ENCODE measurements around the gene PER3. TPM values are rescaled to one million over a fixed set of nuclear protein-coding genes. Genes with fewer than 3 reads are reported as not detected.

PER3 gene
- total and polyA plus RNA-seq, 2 of the 4 experiments (the other 2 are of a cell fraction): 3.4 to 4.2 TPM

DNA sequence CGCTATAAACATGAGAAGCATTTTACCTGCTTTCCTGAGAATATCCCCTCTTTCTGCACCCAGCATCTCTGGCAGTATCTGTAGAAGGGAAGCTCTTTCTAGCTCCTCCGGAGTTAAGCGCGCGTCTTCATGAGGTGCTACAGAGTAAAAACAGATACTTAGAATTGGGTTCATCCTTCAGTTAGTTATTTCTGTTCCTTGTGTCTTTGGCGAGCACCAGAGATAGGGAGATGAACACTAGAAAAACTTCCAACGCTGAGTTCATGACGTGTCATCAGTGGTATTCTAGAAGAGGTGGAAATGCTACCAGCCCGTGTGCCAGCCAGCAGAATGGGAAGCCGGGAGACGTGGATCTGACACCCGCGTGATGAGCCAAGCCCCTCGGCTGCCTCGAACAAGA lies 66.7 kb downstream of the PER3 start:
- Histone ChIP-seq H3K36me3 (ENCODE audit: control insufficient read depth, insufficient read depth, low read length) (no peaks in the 10 kb centered on the region), H2AK9ac (replicated peaks; ENCODE audit: low read depth, low read length, poor library complexity) (no peak overlapping the region), H2BK120ac (ENCODE audit: low read depth, low read length) (no peak overlapping the region), H3K56ac (ENCODE audit: extremely low read depth, insufficient read depth, low read length) (no peak overlapping the region), H4K91ac (ENCODE audit: insufficient read depth, low read depth, low read length) (no peak overlapping the region), H2AK5ac (ENCODE audit: low read depth, low read length) (no peak overlapping the region; the same call in 1 of the 2 replicates), H3K27ac (ENCODE audit: insufficient read depth, low read length) (no peak overlapping the region), H3K9me1 (ENCODE audit: insufficient read depth, low read length) (0 out of 2 replicates have a peak, but pooled peaks cover 3% of the 10 kb centered on the region), H3K4ac (ENCODE audit: low read depth, low read length) (no peak overlapping the region), H3K18ac (ENCODE audit: low read depth, low read length) (no peak overlapping the region), H4K20me1 (ENCODE audit: insufficient read depth, low read length) (no peaks in the 10 kb centered on the region), H3K4me2 (ENCODE audit: low read depth, low read length) (no peak overlapping the region), H2BK20ac (ENCODE audit: low read depth, low read length) (no peak overlapping the region), H3K79me1 (ENCODE audit: low read depth in 1 of 2, low read length in 2 of 2) (no peaks in the 10 kb centered on the region), H2AFZ (replicated peaks; ENCODE audit: low read length, poor library complexity) (peak overlapping the region; percentile 35), H3K27me3 (ENCODE audit: control insufficient read depth, insufficient read depth, low read length) (peaks cover 2% of the 10 kb centered on the region; the same call in 1 of the 2 replicates), H4K8ac (ENCODE audit: low read depth in 2 of 2, low read length in 2 of 2) (no peak overlapping the region), H3K4me3 (ENCODE audit: insufficient read depth, low read depth, low read length) (no peak overlapping the region), H3K9ac (ENCODE audit: low read depth, low read length) (no peak overlapping the region), H2BK5ac (ENCODE audit: low read depth, low read length, poor library complexity, severe bottlenecking) (no peak overlapping the region), H4K5ac (ENCODE audit: low read depth, low read length) (no peak overlapping the region), H2BK15ac (ENCODE audit: low read depth, low read length) (no peak overlapping the region), H3K4me1 (ENCODE audit: control insufficient read depth, insufficient read depth, low read length) (peaks cover 7% of the 10 kb centered on the region), H3K9me3 (ENCODE audit: control insufficient read depth, insufficient read depth, low read length) (no peaks in the 10 kb centered on the region), H3K23ac (ENCODE audit: low read depth, low read length) (no peak overlapping the region), H3K14ac (replicated peaks; ENCODE audit: low read depth, low read length) (no peak overlapping the region)
- DNase-seq (no peak), ATAC-seq (ENCODE audit: low read depth) (no peak)
- dilution Hi-C loops (cut with HindIII; ENCODE audit: low sequenced_read_pairs, unreplicated experiment) (no loop called here), intact Hi-C loops (cut with micrococcal nuclease) (no loop called here), in situ Hi-C loops (cut with MboI; ENCODE audit: low sequenced_read_pairs) (no loop called here)
- ChIA-PET POLR2A (ENCODE audit: unreplicated experiment) (no interaction called here), CTCF (interaction anchor here (0.5 kb wide), 1 partner anchor 39 kb away, joined by 3 read pairs; no protein-coding TSS in a partner anchor)
- BruUV-seq (replicated peaks): no TSS peak
- no peak for TF ChIP-seq RAD21 (IDR thresholded peaks at IDR 0.05; ENCODE audit: low read length)
- TF ChIP-seq, protein P1, sequence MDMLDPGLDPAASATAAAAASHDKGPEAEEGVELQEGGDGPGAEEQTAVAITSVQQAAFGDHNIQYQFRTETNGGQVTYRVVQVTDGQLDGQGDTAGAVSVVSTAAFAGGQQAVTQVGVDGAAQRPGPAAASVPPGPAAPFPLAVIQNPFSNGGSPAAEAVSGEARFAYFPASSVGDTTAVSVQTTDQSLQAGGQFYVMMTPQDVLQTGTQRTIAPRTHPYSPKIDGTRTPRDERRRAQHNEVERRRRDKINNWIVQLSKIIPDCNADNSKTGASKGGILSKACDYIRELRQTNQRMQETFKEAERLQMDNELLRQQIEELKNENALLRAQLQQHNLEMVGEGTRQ (IDR thresholded peaks at IDR 0.05; ENCODE audit: low read depth, low read length): no peak
- TF ChIP-seq SMC3 (IDR thresholded peaks at IDR 0.05; ENCODE audit: low read depth, low read length): no peak
- no peak for TF ChIP-seq FOS (IDR thresholded peaks at IDR 0.05; ENCODE audit: low read depth, low read length)
- TF ChIP-seq MAZ (IDR thresholded peaks at IDR 0.05; ENCODE audit: borderline replicate concordance, low read depth, low read length): no peak
- TF ChIP-seq BHLHE40 (IDR thresholded peaks at IDR 0.05; ENCODE audit: low read depth, low read length): no peak
- TF ChIP-seq POLR2A (IDR thresholded peaks at IDR 0.05; ENCODE audit: low read depth, low read length): no peak
- TF ChIP-seq MAFK (IDR thresholded peaks at IDR 0.05; ENCODE audit: low read depth, low read length): no peak
- TF ChIP-seq, protein P2, sequence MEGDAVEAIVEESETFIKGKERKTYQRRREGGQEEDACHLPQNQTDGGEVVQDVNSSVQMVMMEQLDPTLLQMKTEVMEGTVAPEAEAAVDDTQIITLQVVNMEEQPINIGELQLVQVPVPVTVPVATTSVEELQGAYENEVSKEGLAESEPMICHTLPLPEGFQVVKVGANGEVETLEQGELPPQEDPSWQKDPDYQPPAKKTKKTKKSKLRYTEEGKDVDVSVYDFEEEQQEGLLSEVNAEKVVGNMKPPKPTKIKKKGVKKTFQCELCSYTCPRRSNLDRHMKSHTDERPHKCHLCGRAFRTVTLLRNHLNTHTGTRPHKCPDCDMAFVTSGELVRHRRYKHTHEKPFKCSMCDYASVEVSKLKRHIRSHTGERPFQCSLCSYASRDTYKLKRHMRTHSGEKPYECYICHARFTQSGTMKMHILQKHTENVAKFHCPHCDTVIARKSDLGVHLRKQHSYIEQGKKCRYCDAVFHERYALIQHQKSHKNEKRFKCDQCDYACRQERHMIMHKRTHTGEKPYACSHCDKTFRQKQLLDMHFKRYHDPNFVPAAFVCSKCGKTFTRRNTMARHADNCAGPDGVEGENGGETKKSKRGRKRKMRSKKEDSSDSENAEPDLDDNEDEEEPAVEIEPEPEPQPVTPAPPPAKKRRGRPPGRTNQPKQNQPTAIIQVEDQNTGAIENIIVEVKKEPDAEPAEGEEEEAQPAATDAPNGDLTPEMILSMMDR (conservative IDR thresholded peaks at IDR 0.05; ENCODE audit: low read depth, low read length): no peak
- TF ChIP-seq, protein P3, sequence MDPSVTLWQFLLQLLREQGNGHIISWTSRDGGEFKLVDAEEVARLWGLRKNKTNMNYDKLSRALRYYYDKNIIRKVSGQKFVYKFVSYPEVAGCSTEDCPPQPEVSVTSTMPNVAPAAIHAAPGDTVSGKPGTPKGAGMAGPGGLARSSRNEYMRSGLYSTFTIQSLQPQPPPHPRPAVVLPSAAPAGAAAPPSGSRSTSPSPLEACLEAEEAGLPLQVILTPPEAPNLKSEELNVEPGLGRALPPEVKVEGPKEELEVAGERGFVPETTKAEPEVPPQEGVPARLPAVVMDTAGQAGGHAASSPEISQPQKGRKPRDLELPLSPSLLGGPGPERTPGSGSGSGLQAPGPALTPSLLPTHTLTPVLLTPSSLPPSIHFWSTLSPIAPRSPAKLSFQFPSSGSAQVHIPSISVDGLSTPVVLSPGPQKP (IDR thresholded peaks at IDR 0.05; ENCODE audit: borderline replicate concordance, low read depth, low read length): no peak
- WGBS, 2 experiments (ENCODE audit: extremely low coverage in 2 of 2, insufficient read length in 1 of 2): 73% methylated on average over 3 of the region's 15 CpGs; no CpG with 5 or more reads in 1 of the 2 experiments
